ENCODE results near the gene CERT1.

DNA sequence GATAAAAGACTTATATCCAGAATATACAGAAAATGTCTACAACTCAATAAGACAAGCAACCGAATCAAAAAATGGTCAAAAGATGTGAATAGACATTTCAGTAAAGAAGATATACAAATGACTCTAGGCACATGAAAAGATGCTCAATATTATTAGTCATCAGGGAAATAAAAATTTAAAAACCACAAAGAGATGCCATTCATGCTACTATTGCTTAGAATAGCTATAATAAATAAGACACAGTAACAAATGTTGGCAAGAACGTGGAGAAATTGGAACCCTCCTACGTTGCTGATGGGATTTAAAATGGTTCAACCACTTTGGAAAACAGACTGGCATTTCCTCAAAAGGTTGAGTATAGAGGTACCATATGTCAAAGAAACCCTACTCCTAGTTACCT, 40.0 kb upstream of the CERT1 start:
- TF ChIP-seq CTCF (IDR thresholded peaks at IDR 0.05) (no peak), POLR2A (IDR thresholded peaks at IDR 0.05) (no peak)
